HUES48 (cell line): Measurements from ENCODE around the gene RYR2.

Experiments
- H3K27ac ChIP-seq: one replicate; pipeline ENCODE4 v1.7.0; 2013; ENCODE audit warnings: low read depth, low read length, inconsistent platforms
- H3K27me3 ChIP-seq: 2 replicates; pipeline ENCODE4 v1.6.1; 2013; ENCODE audit warnings: mild to moderate bottlenecking, low read length; ENCODE audit not compliant: control insufficient read depth, insufficient read depth
- H3K36me3 ChIP-seq: 2 replicates; pipeline ENCODE4 v1.6.1; 2013; ENCODE audit warnings: low read length; ENCODE audit not compliant: control insufficient read depth, insufficient read depth
- H3K4me1 ChIP-seq: 2 replicates; pipeline ENCODE4 v1.6.1; 2013; ENCODE audit warnings: mild to moderate bottlenecking, low read length; ENCODE audit not compliant: control insufficient read depth, insufficient read depth
- H3K4me3 ChIP-seq: 2 replicates; pipeline ENCODE4 v1.5.1; 2013; ENCODE audit warnings: mild to moderate bottlenecking, low read depth, low read length
- H3K9ac ChIP-seq: 2 replicates; pipeline ENCODE4 v1.6.1; 2013; ENCODE audit warnings: mild to moderate bottlenecking, low read depth, low read length, moderate library complexity
- H3K9me3 ChIP-seq: 2 replicates; pipeline ENCODE4 v1.6.1; 2013; ENCODE audit warnings: low read length; ENCODE audit not compliant: control insufficient read depth, insufficient read depth

RYR2 gene

GRCh38 chr1:237296861-237297260, 254.9 kb downstream of the RYR2 start:
- Histone ChIP-seq H3K27me3 (no peaks in the 10 kb centered on the region), H3K9me3 (no peaks in the 10 kb centered on the region), H3K4me1 (peaks cover 5% of the 10 kb centered on the region; the same call in 1 of the 2 replicates), H3K4me3 (no peak overlapping the region), H3K27ac (no peak overlapping the region), H3K9ac (no peak overlapping the region), H3K36me3 (no peaks in the 10 kb centered on the region)

GRCh38 chr1:237300642-237301041, 258.7 kb downstream of the RYR2 start:
- peaks cover 5% of the 10 kb centered on the region; the same call in 1 of the 2 replicates for H3K4me1 ChIP-seq
- no peak overlapping the region for H3K27ac ChIP-seq
- H3K27me3 ChIP-seq, result no peaks in the 10 kb centered on the region
- H3K36me3 ChIP-seq, result no peaks in the 10 kb centered on the region
- no peaks in the 10 kb centered on the region for H3K9me3 ChIP-seq
- H3K9ac ChIP-seq, result no peak overlapping the region
- no peak overlapping the region for H3K4me3 ChIP-seq

GRCh38 chr1:237303929-237304328, 261.9 kb downstream of the RYR2 start:
- Histone ChIP-seq H3K27ac (no peak overlapping the region), H3K4me3 (no peak overlapping the region), H3K9ac (no peak overlapping the region), H3K4me1 (peaks cover 5% of the 10 kb centered on the region; the same call in 1 of the 2 replicates), H3K9me3 (no peaks in the 10 kb centered on the region), H3K27me3 (no peaks in the 10 kb centered on the region), H3K36me3 (no peaks in the 10 kb centered on the region)

- no peak overlapping the region for H3K27ac ChIP-seq
- H3K9ac ChIP-seq, result no peak overlapping the region
- H3K4me3 ChIP-seq, result no peak overlapping the region
- no peaks in the 10 kb centered on the region for H3K9me3 ChIP-seq
- no peaks in the 10 kb centered on the region for H3K36me3 ChIP-seq
- no peaks in the 10 kb centered on the region for H3K27me3 ChIP-seq
- 0 out of 2 replicates have a peak, but pooled peaks cover 4% of the 10 kb centered on the region for H3K4me1 ChIP-seq
These were observed 264.7 kb downstream of the RYR2 start for GRCh38 chr1:237306726-237307125.

GRCh38 chr1:237309595-237310118, 267.7 kb downstream of the RYR2 start:
- Histone ChIP-seq H3K4me1 (0 out of 2 replicates have a peak, but pooled peaks cover 4% of the 10 kb centered on the region), H3K4me3 (no peak overlapping the region), H3K27ac (no peak overlapping the region), H3K27me3 (no peaks in the 10 kb centered on the region), H3K36me3 (no peaks in the 10 kb centered on the region), H3K9ac (no peak overlapping the region), H3K9me3 (peaks cover 4% of the 10 kb centered on the region; the same call in 1 of the 2 replicates)

- no peak overlapping the region for H3K9ac ChIP-seq
- peaks cover 4% of the 10 kb centered on the region; the same call in 1 of the 2 replicates for H3K9me3 ChIP-seq
- H3K27ac ChIP-seq, result no peak overlapping the region
- peaks cover 12% of the 10 kb centered on the region for H3K4me1 ChIP-seq
- H3K4me3 ChIP-seq, result no peak overlapping the region
- H3K27me3 ChIP-seq, result no peaks in the 10 kb centered on the region
- no peaks in the 10 kb centered on the region for H3K36me3 ChIP-seq
These were observed 274.4 kb downstream of the RYR2 start for GRCh38 chr1:237316352-237316751.

GRCh38 chr1:237318748-237319147, 276.8 kb downstream of the RYR2 start:
- H3K4me1 ChIP-seq, result peaks cover 12% of the 10 kb centered on the region
- H3K27ac ChIP-seq, result no peak overlapping the region

GRCh38 chr1:237320890-237321289, 278.9 kb downstream of the RYR2 start:
- H3K4me3 ChIP-seq, result no peak overlapping the region
- H3K9me3 ChIP-seq, result peaks cover 7% of the 10 kb centered on the region; the same call in 1 of the 2 replicates
- H3K27me3 ChIP-seq, result no peaks in the 10 kb centered on the region
- H3K27ac ChIP-seq, result no peak overlapping the region
- no peaks in the 10 kb centered on the region for H3K36me3 ChIP-seq
- H3K9ac ChIP-seq, result no peak overlapping the region
- H3K4me1 ChIP-seq, result peaks cover 12% of the 10 kb centered on the region

More at GRCh38 chr1:237318748-237319147, 276.8 kb downstream of the RYR2 start:
- no peaks in the 10 kb centered on the region for H3K9me3 ChIP-seq
- no peak overlapping the region for H3K4me3 ChIP-seq
- no peaks in the 10 kb centered on the region for H3K27me3 ChIP-seq
- no peaks in the 10 kb centered on the region for H3K36me3 ChIP-seq
- no peak overlapping the region for H3K9ac ChIP-seq

- no peaks in the 10 kb centered on the region for H3K27me3 ChIP-seq
These were observed 282.2 kb downstream of the RYR2 start for GRCh38 chr1:237324226-237324625.

GRCh38 chr1:237327061-237327460, 285.1 kb downstream of the RYR2 start:
- Histone ChIP-seq H3K9me3 (peaks cover 7% of the 10 kb centered on the region; the same call in 1 of the 2 replicates), H3K9ac (no peak overlapping the region), H3K4me3 (no peak overlapping the region), H3K36me3 (no peaks in the 10 kb centered on the region), H3K27ac (no peak overlapping the region), H3K27me3 (no peaks in the 10 kb centered on the region), H3K4me1 (no peaks in the 10 kb centered on the region)

More at GRCh38 chr1:237324226-237324625, 282.2 kb downstream of the RYR2 start:
- no peaks in the 10 kb centered on the region for H3K4me1 ChIP-seq
- no peaks in the 10 kb centered on the region for H3K36me3 ChIP-seq
- peaks cover 7% of the 10 kb centered on the region; the same call in 1 of the 2 replicates for H3K9me3 ChIP-seq
- no peak overlapping the region for H3K4me3 ChIP-seq
- no peak overlapping the region for H3K9ac ChIP-seq
- no peak overlapping the region for H3K27ac ChIP-seq

GRCh38 chr1:237340892-237341291, 298.9 kb downstream of the RYR2 start:
- Histone ChIP-seq H3K9me3 (no peaks in the 10 kb centered on the region), H3K27ac (peak overlapping the region; percentile 48), H3K4me1 (peaks cover 26% of the 10 kb centered on the region)

More at GRCh38 chr1:237340892-237341291, 298.9 kb downstream of the RYR2 start:
- H3K4me3 ChIP-seq, result no peak overlapping the region
- no peaks in the 10 kb centered on the region for H3K27me3 ChIP-seq
- H3K9ac ChIP-seq, result no peak overlapping the region
- H3K36me3 ChIP-seq, result no peaks in the 10 kb centered on the region
